Skeletal muscle satellite cell (primary cell): ENCODE results near the gene PDK1.
"Not testable (repeated sequence)": the region's sequence is repeated elsewhere in the genome, so short reads cannot be mapped to it uniquely, and the experiment has no call there.

Experiments
- H3K27me3 ChIP-seq: 2 replicates; pipeline ENCODE4 v1.7.0; 2013; ENCODE audit warnings: low read length; ENCODE audit not compliant: control insufficient read depth, insufficient read depth
- H3K36me3 ChIP-seq: 2 replicates; pipeline ENCODE4 v1.7.0; 2013; ENCODE audit warnings: mild to moderate bottlenecking, control low read depth, low read length; ENCODE audit not compliant: insufficient read depth
- H3K4me1 ChIP-seq: 2 replicates; pipeline ENCODE4 v1.7.0; 2013; ENCODE audit warnings: low read length; ENCODE audit not compliant: control insufficient read depth, insufficient read depth
- H3K4me2 ChIP-seq: 2 replicates; pipeline ENCODE4 v1.7.0; 2013; ENCODE audit warnings: mild to moderate bottlenecking, low read length
- H3K4me3 ChIP-seq: 2 replicates; pipeline ENCODE4 v1.7.0; 2013; ENCODE audit warnings: low read length
- H3K9ac ChIP-seq: 2 replicates; pipeline ENCODE4 v1.7.0; 2013; ENCODE audit warnings: mild to moderate bottlenecking, low read depth, low read length, moderate library complexity
- H3K9me3 ChIP-seq: replicated peaks from 2 replicates; pipeline ENCODE4 v1.7.0; 2013; ENCODE audit warnings: mild to moderate bottlenecking, control low read depth, low read length

PDK1 gene

DNA sequence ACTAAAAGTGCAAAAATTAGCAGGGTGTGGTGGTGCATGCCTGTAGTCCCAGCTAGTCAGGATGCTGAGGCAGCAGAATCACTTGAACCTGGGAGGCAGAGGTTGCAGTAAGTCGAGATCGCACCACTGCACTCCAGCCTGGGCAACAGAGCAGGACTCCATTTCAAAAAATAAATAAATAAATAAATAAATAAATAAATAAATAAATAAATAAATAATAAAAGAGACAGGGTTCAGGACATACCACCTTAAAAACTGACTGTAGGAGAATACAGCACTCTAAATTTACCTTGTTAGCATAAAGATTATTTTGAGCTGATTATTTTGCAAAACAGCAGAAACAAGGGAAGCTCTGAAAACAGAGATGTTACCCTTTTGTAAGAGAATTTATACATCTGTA lies 23.4 kb upstream of the PDK1 start:
- not testable (repeated sequence) for H3K4me2 ChIP-seq, H3K27me3 ChIP-seq, H3K36me3 ChIP-seq, H3K9ac ChIP-seq, H3K4me1 ChIP-seq, H3K4me3 ChIP-seq, H3K9me3 ChIP-seq

GRCh38 chr2:172533687-172534086 lies 22.2 kb upstream of the PDK1 start:
- peaks cover 7% of the 10 kb centered on the region for H3K9me3 ChIP-seq
- H3K36me3 ChIP-seq: no peaks in the 10 kb centered on the region
- H3K27me3 ChIP-seq: no peaks in the 10 kb centered on the region
- H3K4me1 ChIP-seq: no peaks in the 10 kb centered on the region
- H3K4me3 ChIP-seq: no peak overlapping the region
- no peak overlapping the region for H3K4me2 ChIP-seq
- no peak overlapping the region for H3K9ac ChIP-seq

DNA sequence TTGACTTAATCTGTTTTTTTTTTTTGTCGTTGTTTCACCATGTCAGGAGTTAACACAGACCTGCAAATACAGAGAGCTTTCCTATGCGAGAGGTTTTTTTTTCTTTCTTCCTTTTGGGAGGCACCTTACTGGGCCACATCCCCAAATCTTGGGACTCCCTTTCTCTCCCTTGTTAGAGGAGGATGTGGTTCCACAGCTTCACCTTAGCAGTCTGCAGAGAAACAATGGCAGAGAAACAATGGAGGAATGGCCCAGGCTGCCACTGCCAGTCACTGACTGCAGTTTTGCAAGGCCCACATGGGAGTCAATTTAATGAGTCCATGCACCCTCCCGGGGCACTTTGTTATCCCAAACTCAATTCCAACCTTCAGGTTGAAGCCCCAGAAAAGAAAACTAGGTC lies 20.8 kb upstream of the PDK1 start:
- Histone ChIP-seq H3K36me3 (no peaks in the 10 kb centered on the region), H3K4me3 (no peak overlapping the region), H3K9ac (no peak overlapping the region), H3K4me1 (no peaks in the 10 kb centered on the region), H3K27me3 (no peaks in the 10 kb centered on the region), H3K4me2 (no peak overlapping the region), H3K9me3 (peaks cover 7% of the 10 kb centered on the region)

DNA sequence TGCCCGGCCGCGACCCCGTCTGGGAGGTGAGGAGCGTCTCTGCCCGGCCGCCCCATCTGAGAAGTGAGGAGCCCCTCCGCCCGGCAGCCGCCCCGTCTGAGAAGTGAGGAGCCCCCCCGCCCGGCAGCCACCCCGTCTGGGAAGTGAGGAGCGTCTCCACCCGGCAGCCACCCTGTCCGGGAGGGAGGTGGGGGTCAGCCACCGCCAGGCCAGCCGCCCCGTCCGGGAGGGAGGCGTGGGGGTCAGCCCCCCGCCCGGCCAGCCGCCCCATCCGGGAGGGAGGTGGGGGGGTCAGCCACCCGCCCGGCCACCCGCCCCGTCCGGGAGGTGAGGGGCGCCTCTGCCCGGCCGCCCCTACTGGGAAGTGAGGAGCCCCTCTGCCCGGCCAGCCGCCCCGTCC lies 18.0 kb upstream of the PDK1 start:
- H3K27me3 ChIP-seq, H3K36me3 ChIP-seq, H3K4me2 ChIP-seq, H3K4me3 ChIP-seq, H3K4me1 ChIP-seq, H3K9ac ChIP-seq, H3K9me3 ChIP-seq: not testable (repeated sequence)

GRCh38 chr2:172539767-172540166 lies 16.1 kb upstream of the PDK1 start:
- Histone ChIP-seq H3K36me3 (no peaks in the 10 kb centered on the region), H3K9ac (no peak overlapping the region), H3K27me3 (no peaks in the 10 kb centered on the region), H3K9me3 (no peaks in the 10 kb centered on the region), H3K4me1 (no peaks in the 10 kb centered on the region), H3K4me2 (no peak overlapping the region), H3K4me3 (no peak overlapping the region)

DNA sequence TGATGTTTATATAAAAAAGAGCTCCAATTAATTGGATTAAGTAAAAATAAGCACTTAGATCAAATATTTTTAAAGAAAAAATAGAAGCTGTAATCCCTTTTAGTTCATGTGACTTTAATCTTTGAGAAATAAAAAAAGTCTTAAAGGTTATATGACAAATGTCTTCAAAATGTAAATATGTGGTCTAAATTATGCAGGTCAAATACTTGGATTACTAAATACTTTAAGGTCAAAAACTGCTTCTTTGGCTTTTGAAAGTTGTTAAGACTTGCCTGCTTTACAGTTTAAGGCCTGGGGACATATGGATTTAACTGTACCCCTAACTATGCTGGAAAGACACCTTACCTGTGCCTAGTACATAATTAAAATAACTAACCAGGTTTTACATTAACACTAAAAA lies 15.5 kb upstream of the PDK1 start:
- Histone ChIP-seq H3K27me3 (no peaks in the 10 kb centered on the region), H3K4me1 (no peaks in the 10 kb centered on the region), H3K4me3 (no peak overlapping the region), H3K9ac (no peak overlapping the region), H3K36me3 (no peaks in the 10 kb centered on the region), H3K9me3 (no peaks in the 10 kb centered on the region), H3K4me2 (no peak overlapping the region)

DNA sequence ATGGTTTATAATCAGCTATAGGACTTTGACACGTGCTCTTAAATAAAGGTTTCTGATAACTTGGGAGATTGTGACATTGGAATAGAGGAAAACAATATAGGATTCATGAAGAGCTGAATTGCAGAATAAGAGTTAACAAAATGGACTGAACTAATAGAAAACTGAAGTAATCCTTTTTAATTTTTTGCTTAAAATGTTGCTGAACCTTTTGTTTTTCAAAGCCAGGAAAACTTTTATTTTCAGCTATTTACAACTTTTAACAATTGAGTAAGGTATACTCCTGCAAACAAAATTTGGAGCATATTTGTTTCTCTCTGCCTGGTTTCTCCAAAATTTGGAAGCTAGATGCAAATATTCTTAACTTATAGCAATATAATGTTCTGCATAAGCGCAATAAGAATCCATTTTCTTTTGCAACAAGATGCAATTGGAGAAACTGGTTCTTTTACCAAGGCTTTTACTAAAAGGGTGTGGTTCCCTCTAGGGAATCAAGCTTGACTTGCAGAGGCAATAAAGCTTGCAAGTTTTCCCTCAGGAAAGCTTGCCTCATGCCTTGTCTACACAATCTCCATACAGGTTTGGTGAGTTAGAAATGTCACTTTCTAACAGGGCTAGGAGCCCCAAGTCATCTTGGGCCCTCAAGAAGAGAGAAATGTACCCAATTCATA lies 10.3 kb upstream of the PDK1 start:
- Histone ChIP-seq H3K4me3 (no peak overlapping the region), H3K9ac (no peak overlapping the region), H3K27me3 (no peaks in the 10 kb centered on the region), H3K4me2 (no peak overlapping the region), H3K4me1 (no peaks in the 10 kb centered on the region), H3K9me3 (no peaks in the 10 kb centered on the region), H3K36me3 (no peaks in the 10 kb centered on the region)

GRCh38 chr2:172549131-172549530 lies 6.8 kb upstream of the PDK1 start:
- Histone ChIP-seq H3K4me3 (no peak overlapping the region), H3K36me3 (no peaks in the 10 kb centered on the region), H3K4me1 (peaks cover 10% of the 10 kb centered on the region)

DNA sequence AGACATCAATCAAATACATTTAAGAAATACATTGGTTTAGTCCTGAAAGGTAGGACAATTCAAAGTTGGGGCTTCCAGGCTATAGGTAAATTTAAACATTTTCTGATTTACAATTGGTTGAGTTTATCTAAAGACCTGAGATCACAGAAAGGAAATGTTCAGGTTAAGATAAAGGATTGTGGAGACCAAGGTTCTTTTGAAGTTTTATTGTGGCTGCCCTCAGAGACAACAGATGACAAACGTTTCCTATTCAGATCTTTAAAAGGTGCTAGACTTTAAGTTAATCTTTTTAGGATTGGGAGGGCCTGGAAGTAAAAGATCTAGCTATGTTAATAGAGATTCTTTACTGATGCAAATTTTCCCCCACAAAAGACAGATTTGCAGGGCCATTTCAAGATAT lies 6.1 kb upstream of the PDK1 start:
- not testable (repeated sequence) for H3K9me3 ChIP-seq, H3K27me3 ChIP-seq, H3K36me3 ChIP-seq, H3K4me1 ChIP-seq, H3K4me3 ChIP-seq, H3K9ac ChIP-seq, H3K4me2 ChIP-seq

More at GRCh38 chr2:172549131-172549530, 6.8 kb upstream of the PDK1 start:
- Histone ChIP-seq H3K27me3 (no peaks in the 10 kb centered on the region), H3K9ac (no peak overlapping the region), H3K4me2 (no peak overlapping the region), H3K9me3 (no peaks in the 10 kb centered on the region)

DNA sequence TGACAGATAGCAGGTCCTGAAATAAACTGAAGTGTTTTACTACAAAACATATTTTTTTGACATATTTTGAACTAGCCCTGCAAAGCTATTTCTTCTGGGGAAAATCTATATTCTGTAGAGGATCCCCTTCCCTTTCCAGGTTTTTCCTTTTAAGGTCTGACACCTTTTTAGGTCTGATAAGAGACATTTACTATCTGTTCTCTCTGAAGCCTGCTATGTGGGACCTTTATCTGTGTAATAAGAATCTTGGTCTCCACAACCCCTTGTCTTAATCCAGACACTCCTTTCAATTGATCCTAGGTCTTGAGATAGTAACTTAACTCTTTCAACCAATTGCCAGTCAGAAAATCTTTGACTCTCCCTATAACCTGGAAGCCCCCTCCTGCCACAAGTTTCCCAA lies 5.5 kb upstream of the PDK1 start:
- Histone ChIP-seq H3K4me1 (peaks cover 15% of the 10 kb centered on the region), H3K27me3 (no peaks in the 10 kb centered on the region), H3K9me3 (no peaks in the 10 kb centered on the region), H3K4me3 (no peak overlapping the region), H3K4me2 (no peak overlapping the region), H3K36me3 (no peaks in the 10 kb centered on the region), H3K9ac (no peak overlapping the region)

DNA sequence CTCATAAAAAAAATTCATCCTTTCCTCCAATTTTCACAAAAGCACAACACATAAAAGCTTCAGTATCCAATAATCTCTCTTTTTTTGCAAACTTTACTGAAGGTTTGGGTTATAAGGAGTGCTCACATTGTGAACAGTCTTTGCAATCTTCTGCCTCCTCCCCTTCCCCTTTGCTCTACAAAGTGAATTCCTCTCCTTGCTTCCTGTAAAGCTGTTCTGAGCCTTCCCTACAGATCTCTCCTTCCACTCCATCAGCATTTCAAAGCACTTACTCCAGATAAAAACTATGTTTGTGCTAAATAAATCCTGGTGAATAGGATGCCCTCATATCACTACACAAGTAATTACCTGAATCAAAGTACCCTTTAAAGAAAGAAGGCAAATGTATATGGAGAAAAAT lies 4.6 kb upstream of the PDK1 start:
- Histone ChIP-seq H3K36me3 (no peaks in the 10 kb centered on the region), H3K27me3 (no peaks in the 10 kb centered on the region), H3K9ac (no peak overlapping the region), H3K9me3 (no peaks in the 10 kb centered on the region), H3K4me2 (no peak overlapping the region), H3K4me1 (peaks cover 15% of the 10 kb centered on the region), H3K4me3 (no peak overlapping the region)

DNA sequence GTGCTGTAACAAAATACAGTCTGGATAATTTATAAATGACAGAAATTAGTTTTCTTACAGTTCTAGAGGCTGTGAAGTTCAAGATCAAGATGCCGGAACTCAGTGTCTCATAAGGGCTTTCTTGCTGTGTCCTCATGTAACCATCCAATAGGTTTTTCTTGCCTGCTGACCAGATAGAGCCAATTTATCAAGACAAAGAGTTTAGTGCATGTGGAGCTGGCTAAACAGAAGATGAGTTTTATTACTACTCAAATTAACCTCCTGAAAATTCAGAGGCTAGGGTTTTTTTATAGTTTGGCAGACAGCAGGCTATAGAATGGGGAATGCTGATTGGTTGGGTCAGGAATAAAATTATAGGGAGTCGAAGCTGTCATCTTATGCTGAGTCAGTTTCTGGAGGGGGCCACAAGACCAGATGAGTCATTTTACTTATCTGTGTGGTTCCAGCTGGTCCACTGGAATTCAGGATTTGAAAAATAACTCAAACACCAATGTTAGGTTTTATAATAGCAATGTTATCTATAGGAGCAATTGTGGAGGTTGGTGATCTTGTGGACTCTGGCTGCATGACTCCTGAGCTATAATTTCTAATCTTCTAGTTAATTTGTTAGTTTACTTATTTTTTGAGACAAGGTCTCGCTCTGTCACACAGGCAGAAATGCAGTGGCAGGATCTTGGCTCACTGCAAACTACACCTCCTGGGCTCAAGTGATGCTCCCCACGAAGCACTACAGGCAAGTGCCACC lies 3.2 kb upstream of the PDK1 start:
- H3K27me3 ChIP-seq: no peaks in the 10 kb centered on the region
- H3K4me1 ChIP-seq: peaks cover 25% of the 10 kb centered on the region
- H3K4me3 ChIP-seq: no peak overlapping the region
- no peaks in the 10 kb centered on the region for H3K36me3 ChIP-seq
- no peak overlapping the region for H3K9ac ChIP-seq
- no peaks in the 10 kb centered on the region for H3K9me3 ChIP-seq
- peak overlapping the region; percentile 9 for H3K4me2 ChIP-seq
